Measurements from ENCODE around the gene HS6ST3.

Gene HS6ST3

GRCh38 chr13:96844195-96844594, 754.3 kb downstream of the HS6ST3 start:
- no peak for DNase-seq (ENCODE audit: low spot score)

- no peak for DNase-seq (ENCODE audit: low spot score)
Observed at GRCh38 chr13:96844616-96845015, 754.7 kb downstream of the HS6ST3 start.

DNA sequence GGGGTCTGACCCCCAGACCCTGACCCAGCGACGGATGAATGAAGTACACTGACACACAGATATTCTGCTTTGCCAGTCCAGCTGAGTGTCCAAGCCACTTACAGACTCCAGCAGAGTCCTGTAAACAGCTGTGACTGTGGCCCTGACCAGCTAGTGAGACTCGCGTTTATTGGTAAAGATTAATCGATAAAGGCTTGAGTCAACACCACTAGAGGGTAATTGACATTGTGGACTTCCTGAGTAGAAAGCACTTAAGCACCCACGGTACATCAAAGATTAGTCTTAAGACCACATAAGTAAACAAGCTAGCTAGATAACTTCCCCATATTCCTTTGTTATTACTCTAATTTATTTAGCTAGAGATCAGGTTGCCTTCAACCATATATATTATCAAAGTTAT, 758.4 kb downstream of the HS6ST3 start:
- DNase-seq (ENCODE audit: low spot score) = no peak

DNA sequence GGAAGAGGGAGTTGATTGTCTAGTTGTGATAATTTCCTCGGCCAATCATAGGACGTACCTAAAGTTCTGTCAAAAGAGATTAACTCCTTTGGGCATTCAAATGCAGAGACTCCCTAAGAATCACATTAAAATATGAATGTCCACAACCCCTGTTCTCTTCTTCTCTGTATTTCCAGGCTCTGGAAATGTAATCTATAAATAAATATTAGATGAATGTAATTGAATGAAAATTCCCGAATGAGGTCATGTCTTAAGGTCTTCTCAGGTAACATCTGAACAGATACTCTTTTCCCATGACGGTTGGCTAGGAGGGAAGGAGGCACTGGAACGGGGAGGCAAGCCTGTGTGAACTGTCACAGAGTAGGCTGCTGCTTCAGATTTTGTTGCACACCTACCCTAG, 759.2 kb downstream of the HS6ST3 start:
- no peak for DNase-seq (ENCODE audit: low spot score)

- DNase-seq (ENCODE audit: low spot score) = no peak
Observed at GRCh38 chr13:96850538-96851145, 760.7 kb downstream of the HS6ST3 start.

DNA sequence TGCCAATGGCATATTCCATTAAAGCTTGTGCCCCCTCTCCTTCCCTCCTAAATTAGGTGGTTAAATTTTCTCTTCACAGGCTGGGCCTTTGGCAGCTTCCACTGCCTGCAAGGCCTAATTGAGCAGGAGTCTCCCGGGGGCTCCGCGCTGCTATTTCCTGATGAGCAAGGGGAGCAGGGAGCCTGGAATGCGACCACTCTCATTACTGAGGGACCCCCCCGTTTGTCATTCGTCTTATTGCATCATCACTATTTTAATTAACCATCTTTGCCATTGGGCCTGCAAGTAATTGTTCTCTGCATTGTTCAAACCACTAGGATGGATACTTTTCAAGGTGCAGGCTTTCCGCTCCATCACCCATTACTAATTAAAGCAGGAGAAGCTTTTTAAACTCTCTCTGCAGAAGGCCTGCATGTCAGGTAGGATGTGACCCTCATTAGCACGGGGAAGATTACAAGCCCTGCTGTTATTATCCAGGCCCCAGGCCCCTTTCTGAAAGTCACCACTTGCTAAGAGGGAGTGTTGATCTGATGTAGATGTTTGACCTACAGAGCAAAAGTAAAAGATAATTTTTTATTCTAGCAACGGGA, 762.0 kb downstream of the HS6ST3 start:
- DNase-seq (ENCODE audit: low spot score) = no peak

- no peak for DNase-seq (ENCODE audit: low spot score)
Observed at GRCh38 chr13:96858133-96858826, 768.4 kb downstream of the HS6ST3 start.

DNA sequence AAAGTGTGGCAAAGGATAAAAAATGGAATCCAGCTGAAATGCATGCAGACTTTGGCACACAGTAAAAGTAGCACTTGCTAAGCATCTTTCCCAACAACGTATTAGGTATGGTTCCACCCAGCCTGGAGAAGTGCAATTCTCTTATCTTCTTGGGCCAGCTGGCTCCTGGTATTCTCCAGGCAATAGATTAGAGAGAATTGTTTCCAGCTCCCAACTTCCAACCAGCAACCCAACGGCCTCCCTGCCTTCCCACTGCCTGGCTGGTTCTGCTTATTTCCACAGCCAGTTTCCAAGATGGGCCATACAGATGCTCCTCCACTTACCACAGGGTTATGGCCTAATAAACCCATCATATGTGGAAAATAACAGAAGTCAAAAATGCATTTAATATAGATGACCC, 771.0 kb downstream of the HS6ST3 start:
- no peak for DNase-seq (ENCODE audit: low spot score)

GRCh38 chr13:96862093-96862492, 772.2 kb downstream of the HS6ST3 start:
- DNase-seq (ENCODE audit: low spot score) = no peak

DNA sequence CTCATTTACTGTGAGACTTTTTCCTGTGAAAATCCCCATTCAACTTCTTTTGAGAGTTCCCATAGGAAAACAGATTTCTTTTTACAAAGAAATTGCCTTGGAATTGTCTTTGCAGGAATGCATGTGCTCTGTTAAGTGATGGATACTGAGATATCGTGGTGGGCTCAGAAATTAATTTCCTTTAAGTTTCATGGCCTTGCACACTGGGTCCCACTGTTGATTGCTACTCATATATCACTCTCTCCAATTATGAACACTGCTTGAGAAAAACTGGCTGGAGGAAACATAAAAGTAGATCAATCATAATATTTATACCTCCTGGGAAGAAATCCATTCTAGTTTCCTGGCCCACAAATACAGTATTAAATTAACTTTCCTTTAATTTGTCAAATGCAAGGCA, 773.1 kb downstream of the HS6ST3 start:
- DNase-seq (ENCODE audit: low spot score) = no peak

GRCh38 chr13:96871469-96871868, 781.6 kb downstream of the HS6ST3 start:
- no peak for DNase-seq (ENCODE audit: low spot score)

- no peak for DNase-seq (ENCODE audit: low spot score)
Observed at GRCh38 chr13:96880419-96880818, 790.5 kb downstream of the HS6ST3 start.

All from AG08395 (cell line).